ENCODE data around the gene PLXDC2.

Gene PLXDC2

DNA sequence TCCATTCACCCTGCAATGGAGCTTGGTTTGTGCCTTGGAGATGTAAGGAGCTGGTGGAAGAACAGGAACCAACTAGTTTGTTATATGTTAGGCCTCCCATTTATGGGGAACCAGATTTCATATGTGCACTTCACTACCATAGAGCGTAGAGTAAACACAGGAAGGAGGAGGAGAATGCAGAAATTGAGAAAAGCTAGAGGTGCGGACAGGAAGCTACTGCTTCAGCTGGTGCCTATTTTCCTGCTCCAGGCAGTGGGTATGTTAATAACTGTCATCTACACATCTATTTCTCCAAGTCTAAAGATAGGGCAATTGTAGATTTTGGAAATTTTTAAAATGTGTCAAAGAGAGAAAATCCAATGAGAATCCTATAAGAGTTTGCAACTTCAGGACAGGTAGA, 482.2 kb downstream of the PLXDC2 start:
- no peak for DNase-seq

DNA sequence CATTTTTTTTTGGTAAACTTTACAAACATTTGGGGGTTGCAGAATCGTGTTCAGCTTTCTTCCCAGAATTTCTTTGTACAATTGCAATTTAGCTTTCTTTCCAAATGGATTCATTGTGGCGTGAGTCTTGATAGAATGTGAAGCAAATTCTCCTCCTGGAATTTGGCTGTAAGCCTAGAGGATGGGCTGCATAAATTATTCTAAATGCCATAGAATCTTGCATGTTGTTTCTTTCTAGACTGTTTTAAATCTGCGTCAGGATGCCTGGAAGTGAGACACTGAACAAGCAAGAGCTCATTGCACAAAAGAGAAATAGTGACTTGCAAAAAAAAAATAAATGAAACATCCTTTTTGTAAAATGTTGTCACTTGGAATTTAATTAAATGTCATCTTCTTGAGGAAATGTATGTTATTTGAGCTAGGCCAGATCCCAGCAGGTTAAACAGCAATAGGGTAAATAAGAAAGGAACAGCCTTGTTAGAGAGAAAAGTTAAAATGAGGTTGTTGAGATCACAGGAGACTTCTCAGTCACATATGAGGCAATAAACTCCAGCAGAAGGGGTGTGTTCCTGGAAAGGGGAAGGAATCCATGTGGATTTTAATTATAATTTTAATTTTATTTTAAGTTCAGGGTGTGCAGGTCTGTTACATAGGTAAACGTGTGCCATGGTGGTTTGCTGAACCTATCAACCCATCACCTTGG, 483.0 kb downstream of the PLXDC2 start:
- no peak for DNase-seq

DNA sequence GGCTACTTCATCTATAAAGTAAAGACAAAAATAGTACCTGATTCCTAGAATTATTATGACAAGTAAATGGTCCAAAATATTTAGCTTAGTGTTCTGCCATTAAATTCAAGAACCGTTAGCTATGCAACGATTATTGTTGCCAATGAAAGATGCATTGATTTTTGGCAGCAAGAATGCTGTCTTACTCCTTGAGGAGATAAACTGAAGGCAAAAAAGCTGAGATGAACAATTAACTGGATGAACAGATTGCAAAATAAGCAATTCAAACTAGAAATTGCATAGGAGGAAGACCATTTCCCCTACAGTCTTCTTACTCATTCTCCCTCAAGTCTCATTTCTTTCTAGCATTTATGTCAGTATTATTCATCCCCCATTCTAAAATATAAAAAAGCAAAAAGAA, 484.5 kb downstream of the PLXDC2 start:
- DNase-seq = no peak

DNA sequence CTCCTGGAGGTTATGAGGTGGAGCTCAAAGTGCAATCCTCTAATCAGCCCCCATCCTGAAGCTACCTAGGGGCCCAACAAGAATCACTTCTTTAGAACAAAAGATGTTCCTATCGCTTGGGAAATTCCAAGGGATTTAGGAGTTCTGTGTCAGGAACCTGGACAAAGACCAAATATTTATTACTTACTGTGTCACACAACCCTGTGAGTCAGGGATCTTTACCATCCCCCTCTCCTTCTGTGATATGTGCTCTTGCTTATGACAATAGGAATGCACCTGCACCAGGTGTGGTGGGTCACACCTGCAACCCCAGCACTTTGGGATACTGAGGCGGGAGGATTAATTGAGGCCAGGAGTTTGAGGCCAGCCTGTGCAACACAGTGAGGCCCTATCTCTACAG, 485.8 kb downstream of the PLXDC2 start:
- DNase-seq = no peak

DNA sequence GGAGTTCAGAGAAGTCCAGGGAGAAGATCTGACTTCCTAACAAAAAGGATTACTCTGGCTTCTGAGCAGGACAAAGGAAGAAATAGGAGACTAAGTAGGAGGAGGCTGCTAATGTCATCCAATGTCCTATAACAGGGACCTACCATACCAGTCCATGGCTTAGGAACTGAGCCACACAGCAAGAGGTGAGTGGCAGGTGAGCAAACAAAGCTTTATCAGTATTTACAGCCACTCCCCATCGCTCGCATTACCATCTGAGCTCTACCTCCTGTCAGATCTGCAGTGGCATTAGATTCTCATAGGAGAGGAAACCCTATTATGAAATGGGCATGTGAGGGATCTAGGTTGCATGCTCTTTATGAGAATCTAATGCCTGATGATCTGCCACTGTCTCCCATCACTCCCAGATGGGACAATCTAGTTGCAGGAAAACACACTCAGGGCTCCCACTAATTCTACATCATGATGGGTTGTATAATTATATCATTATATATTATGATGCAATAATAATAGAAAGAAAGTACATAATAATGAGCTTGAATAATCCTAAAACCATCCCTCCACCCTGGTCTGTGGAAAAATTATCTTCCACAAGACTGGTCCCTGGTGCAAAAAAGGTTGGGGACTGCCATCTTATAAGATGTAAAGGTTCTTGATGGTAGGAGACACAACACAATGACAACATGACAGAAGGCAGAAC, 487.4 kb downstream of the PLXDC2 start:
- no peak for DNase-seq

DNA sequence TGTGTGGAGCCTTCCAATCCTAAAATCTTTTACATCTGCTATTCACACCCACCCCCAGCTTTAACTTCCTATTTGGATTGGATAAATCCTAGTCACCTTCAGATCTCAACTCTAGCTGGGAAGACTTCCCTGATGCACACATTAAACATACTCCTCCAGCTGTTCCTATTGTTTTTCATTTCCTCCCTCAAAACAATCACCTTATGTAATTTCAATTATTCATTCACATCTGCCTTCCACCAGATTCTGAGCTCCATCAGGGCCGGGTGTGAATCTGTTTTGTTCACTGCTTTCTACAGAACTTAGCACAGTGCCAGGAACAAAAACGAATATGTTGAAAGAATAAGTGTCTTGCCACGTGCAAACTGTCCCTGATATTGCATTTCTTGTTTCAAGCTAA, 497.4 kb downstream of the PLXDC2 start:
- DNase-seq = no peak

DNA sequence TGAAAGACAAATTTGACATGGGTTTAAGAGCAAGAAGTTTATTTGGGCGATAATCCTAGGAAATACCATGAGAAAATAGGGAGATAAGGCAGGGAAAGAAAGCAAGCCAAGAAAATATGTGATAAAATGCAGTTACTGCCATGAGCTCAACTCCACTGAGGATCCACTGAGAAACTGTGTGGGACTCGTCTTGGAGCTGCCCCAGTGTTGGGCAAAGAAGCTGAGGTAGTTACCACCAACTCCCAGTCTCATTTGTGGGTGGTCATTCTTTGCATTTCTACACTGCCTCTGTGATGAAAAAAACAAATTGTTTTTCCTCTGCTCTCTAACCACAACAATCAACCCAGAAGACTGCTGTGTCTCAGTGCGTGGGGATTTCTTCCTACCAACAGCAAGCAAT, 498.2 kb downstream of the PLXDC2 start:
- DNase-seq = no peak

DNA sequence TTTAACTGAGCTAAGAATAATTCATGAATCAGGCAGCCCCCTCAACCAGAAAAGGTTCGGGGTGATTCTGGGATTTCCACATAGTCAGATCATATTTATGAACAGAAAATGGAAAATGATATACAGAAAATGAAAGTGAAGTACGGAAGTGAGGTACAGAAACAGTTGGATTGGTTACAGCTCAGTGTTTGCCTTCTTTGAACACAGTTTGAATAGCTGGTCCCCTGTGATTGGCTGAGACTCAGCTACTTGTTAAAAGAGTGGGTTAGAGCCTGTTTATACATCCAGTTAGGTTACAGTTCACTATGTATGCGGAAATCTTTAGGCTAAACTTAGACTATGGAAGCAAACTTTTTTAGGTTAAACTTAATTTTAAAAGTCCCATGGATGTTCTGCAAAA, 511.7 kb downstream of the PLXDC2 start:
- DNase-seq = no peak

DNA sequence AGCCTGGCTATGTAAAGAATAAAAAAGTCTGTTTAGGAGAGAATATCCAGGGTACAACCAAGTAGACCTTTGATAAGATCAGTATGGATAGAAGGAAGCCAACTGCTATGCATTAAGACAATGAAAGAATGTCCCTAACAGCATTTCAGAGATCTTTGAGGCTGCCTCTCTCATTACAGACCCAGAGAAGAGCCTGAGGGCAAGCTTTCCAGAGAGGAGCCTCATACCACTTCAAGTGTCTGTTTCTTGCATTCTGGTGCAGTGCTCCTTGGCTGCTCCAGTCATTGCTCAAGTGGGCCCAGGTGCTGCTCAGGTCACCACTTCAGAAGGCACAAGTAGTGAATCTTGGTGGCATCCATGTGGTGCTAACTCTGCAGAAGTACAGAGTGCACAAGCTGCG, 514.0 kb downstream of the PLXDC2 start:
- no peak for DNase-seq

DNA sequence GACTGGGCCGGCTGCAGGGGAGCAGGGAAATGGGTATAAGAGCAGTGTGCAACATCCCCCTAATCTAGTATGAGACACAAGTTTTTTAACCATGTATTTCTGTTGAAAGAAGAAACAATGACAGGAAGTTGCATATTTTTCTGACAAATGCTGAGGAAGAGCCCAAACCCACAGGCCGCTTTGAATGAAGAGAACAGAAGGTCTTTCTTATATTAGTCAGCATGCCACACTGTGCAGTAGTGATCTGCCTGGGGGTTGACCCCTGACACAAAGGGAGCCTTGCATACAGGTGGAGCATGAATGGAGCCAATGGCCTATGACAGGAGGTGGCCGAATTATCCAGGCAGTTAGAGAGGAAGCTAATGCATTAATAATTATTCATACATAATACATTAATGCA, 518.3 kb downstream of the PLXDC2 start:
- no peak for DNase-seq

Measured in CD4-positive, alpha-beta T cell treated with Interleukin-15 for 1 hour (primary cell).